GM18508 (cell line): ENCODE results near the gene TAF6.

Source experiments
- ATAC-seq: cut with Tn5 transposase; IDR thresholded peaks from one replicate; pipeline ENCODE4 v1.9.1; 2021; ENCODE audit warnings: moderate number of reproducible peaks; ENCODE audit not compliant: insufficient read depth, unreplicated experiment

Gene TAF6

DNA sequence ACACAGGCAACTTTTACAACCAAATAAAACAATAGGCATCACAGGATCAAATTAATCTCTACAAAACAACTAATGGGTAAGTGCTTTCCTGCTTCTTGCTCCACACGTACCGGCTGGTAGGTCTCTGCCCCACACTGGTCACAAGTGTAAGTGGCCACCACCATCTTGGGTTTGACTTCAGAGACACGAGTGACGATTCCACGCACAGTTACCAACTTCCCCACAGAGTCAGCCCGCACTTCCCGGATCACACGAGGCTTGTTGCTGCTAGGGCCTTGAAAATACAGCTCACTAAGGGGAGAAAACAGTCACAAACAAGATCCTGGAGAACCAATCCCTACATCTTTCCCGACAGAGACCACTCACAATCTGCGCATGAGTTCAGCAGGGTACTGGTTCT lies 20.2 kb downstream of the TAF6 start:
- ATAC-seq = no peak

GRCh38 chr7:100095704-100096103 lies 23.5 kb downstream of the TAF6 start:
- ATAC-seq = no peak

GRCh38 chr7:100095289-100095688 lies 23.9 kb downstream of the TAF6 start:
- ATAC-seq = no peak

DNA sequence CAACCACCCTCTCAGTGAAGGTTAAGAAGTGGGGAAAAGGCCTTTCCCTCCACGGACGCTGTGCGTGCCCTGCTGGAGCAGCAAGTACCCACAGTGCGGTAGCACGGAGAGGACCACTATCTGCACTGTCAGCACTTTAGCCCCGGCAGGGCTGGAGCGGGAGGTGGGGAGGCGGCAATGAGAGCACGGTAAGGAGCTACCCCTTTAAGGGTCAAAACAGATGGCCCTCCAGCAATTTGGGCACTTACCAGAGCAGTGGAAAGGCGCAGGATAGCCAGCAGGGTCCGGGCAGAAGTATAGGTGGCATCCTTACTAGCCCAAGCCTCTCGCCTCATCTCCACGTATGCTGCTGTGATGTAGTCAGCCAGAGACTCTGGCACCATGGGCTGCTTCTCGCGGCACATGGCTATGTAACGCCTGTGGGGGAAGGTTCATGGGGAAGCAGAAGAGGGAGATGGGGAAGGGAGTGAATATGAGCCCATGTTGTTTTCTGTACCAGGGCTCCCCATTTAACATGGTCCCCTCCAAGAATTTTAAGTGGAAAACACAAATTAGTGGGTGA lies 25.2 kb downstream of the TAF6 start:
- no peak for ATAC-seq

DNA sequence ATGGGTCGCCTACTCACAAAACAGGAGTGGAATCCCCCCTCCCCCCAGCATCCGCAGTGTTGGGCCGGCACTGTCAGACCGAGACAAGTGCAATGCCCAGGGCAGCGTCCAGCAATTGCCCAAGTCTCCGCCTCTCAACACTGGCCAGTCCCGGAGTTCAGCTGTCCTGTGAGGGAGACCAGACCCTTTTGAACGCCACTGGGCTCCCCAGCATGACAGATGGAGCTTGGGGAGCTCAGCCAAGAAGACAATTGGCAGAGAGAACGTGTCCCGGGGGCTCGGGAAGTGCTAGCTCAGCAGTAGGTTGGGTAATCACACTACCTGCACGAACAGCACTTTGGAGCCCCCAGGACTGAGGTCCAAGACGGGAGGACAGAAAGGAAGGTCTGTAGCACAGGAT lies 25.7 kb downstream of the TAF6 start:
- ATAC-seq = no peak

DNA sequence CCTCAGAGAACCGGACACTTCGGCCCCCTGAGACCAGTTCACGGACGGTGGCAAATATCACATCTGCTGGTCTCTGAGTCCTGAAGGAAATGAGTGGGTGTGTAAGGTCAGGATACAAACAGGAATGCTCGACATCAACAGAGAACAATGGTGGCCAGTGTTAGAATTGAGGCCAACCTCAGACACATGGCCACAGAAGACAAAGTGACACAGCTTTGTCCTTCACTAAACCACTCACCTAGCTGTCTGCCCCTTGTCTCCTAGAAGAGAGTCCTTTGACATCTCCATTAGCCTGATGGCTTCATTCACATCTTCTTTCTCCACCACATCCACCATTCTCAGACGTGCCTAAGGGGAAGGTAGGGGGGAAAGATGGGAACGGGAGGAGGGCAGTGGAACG lies 26.1 kb downstream of the TAF6 start:
- no peak for ATAC-seq

DNA sequence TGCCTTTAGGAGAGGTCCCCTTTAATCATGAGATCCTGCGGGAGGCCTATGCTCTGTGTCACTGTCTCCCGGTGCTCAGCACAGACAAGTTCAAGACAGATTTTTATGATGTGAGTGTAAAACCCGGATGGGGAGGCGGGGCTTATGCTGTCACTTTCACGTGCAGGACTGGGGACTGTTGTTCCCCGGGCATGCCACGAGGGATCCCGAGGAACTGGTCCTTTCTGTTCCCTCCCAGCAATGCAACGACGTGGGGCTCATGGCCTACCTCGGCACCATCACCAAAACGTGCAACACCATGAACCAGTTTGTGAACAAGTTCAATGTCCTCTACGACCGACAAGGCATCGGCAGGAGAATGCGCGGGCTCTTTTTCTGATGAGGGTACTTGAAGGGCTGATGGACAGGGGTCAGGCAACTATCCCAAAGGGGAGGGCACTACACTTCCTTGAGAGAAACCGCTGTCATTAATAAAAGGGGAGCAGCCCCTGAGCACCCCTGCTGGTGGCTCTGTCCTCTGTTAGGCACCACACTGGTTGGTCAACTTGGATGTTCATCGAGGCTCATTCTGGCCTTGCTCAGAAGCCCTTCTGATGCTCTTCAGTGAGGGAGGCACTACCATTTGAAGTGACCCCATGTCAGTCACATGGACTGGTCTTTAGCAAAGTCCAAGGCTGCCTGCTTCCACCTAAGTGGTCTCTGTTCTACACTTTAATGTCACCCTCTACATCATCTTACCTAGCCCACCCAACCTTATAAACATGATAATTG lies 27.6 kb downstream of the TAF6 start:
- no peak for ATAC-seq

DNA sequence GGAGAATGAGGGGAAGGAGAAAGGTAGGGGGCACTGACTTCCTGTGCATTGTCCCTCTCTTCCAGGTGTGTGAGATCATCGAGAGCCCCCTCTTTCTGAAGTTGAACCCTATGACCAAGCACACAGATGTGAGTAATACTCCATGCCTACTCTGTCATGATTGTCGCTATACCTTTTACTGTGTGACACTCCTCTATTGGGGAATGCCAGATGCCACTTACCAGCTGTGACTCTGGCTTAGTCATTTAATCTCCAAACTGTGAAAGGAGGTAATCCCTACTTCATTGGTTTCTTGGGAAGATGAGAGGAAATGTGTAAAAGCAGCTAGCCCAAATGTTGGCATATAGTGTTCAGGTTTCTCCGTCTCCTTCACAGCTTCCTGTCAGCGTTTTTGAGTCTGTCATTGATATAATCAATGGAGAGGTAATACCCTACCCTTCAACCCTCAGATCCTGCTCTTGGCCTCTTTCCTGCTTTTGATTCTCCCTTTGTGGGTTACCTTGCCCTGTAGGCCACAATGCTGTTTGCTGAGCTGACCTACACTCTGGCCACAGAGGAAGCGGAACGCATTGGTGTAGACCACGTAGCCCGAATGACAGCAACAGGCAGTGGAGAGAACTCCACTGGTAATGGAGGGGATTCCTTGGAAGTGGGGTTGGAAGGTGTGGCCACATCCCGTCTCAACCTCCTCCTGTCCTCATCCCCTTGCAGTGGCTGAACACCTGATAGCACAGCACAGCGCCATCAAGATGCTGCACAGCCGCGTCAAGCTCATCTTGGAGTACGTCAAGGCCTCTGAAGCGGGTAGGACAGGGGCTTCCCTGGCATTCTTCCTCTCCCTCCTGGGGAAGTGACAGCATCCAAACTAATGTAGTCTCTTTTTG lies 28.4 kb downstream of the TAF6 start:
- no peak for ATAC-seq

DNA sequence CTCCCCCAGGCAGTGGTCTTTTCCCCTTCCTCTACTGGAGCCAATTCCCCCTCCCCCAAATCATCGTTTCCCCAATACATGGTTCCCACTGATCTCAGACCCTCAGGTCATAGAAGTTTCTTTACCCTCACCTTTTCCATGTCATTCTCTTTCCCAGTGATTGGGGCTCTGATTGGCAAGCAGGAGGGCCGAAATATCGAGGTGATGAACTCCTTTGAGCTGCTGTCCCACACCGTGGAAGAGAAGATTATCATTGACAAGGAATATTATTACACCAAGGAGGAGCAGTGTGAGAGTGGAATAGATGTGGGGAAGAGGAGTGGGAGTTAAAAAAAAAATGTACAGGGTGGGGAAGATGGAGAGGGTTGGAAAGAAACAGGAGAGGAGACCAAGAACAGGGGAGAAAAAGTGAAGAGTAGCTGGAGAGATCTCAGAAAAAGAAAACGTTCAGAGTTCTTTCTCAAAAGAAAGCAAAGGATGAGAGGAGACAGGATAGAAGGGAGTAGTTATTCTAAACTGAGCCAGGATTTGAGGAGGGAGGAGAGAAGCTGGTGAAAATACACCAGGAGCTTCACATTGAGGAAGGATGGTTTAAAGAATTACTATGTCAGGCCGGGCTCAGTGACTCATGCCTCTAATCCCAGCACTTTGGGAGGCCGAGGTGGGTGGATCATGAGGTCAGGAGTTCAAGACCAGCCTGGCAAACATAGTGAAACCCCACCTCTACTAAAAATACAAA lies 29.5 kb downstream of the TAF6 start:
- no peak for ATAC-seq

- no peak for ATAC-seq
These were observed 30.3 kb downstream of the TAF6 start, which contains the start of gene COPS6 for GRCh38 chr7:100088621-100089457. Gene COPS6, plus strand, starts transcription at chr7:100088969. Its CDS starts 22 bp downstream, at chr7:100088991.

DNA sequence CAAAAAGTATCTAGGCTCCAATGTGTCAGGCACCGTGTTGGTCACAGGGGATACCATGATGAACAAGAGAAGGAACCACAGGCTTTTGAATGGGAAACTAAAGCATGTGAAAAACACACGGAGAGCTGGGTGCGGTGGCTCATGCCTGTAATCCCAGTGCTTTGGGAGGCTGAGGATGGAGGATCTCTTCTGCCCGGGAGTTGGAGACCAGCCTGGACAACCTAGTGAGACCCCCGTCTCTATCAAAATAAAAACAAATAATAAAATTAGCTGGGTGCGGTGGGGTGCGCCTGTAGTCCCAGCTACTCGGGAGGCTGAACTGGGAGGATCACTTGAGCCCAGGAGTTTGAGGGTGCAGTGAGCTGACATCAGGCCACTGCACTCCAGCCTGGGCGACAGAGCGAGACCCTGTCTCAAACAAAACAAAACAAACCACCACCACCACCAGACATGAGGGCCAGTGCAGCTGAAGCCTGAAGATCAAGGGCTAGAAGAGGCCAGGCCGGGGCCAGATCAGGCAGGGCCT lies 31.0 kb downstream of the TAF6 start:
- no peak for ATAC-seq

DNA sequence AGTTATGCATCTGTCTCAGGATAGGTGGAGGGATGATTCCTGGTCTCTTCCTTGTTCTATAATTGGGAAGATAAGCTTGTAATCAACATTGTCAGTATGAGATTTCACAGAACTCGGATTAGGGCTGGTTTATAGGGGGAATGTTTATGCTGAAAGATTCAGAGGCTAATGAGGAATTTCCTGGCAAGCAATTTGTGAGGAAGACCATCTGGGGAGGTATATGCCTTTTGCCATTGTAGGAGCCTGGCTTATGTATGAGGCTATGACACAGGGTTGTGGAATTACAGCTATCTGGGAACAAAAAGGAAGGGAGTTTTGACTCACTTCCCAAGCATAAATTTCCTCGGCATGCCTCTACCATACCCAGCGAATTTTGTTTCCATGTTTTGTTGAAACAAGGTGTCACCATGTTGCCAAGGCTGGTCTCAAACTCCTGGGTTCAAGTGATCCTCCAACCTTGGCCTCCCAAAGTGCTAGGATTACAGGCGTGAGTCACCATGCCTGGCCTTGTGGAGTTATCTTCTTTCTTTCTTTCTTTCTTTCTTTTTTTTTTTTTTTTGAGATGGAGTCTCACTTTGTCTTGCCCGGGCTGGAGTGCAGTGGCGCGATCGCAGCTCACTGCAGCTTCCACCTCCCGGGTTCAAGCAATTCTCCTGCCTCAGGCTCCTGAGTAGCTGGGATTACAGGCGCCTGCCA lies 32.0 kb downstream of the TAF6 start:
- ATAC-seq = no peak

DNA sequence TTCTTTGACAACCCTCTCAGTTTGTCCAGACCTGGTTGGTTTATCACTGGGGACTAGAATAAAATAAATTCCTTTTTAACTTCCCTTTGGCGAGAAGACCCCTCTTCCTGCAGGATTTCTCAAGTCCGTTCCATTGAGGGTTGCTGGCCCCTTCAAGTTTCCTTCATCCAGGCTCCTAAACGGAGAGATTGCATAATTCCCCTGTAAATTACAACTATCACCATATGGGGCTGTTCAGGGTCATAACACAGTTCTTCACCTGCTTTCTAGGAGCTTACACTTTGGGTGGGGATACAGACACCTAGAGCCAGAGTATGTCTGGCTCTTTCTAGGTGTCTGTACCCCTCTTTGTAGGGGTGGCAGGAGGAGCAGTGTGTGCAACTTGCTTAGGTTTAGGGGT lies 33.6 kb downstream of the TAF6 start:
- no peak for ATAC-seq

DNA sequence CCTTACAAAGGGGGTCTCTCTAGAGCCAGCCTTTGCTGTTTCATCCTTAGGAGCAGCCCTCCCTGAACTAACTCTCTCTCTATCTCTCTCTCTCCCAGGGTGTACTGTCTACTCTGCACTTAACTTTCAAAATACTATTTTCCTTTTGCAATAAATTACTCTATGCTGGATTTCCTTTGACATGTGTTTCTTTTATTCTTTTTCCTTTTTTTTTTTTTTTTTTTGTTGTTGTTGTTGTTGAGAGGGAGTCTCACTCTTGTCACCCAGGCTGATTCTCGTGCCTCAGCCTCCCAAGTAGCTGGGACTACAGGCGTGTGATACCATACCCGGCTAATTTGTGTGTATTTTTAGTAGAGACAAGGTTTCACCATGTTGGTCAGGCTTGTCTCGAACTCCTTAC lies 36.2 kb downstream of the TAF6 start:
- no peak for ATAC-seq

DNA sequence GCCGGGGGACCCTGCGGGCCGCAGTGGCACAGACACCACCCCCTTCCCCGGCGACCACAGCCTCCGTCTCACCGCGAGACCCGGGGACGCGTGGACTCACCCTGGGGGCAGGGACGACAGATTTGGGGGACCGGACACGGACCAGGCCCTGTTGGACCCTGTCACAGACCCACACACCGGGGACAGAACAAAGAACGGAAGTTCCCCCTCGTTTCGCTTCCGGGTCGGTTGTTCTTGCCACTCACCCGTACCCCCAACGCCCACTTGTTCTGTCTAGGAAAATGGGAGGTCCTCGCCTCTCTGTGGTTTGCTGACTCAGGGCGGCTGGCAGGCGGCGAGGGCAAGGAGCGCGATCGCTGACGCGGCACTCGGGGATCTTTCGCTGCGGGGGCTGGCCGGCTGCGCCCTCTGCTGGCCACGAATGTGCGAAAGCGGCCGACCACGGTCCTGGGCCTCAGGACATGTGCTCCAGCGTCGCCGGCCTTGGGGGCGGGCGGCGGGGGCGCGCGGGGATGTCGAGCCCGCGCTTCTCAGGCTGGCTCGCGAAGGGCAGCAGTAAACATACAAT lies 37.5 kb downstream of the TAF6 start, which contains the start of gene ZNF3:
ZNF3 (minus strand) TSS at position 189 of the 568 bp plus-strand sequence. CDS start 4,366 bp downstream, outside the sequence.
- ATAC-seq = peak; percentile 71

- no peak for ATAC-seq
These were observed 38.1 kb downstream of the TAF6 start for GRCh38 chr7:100080907-100081534.

GRCh38 chr7:100079024-100079560 lies 40.1 kb downstream of the TAF6 start:
- ATAC-seq = no peak

DNA sequence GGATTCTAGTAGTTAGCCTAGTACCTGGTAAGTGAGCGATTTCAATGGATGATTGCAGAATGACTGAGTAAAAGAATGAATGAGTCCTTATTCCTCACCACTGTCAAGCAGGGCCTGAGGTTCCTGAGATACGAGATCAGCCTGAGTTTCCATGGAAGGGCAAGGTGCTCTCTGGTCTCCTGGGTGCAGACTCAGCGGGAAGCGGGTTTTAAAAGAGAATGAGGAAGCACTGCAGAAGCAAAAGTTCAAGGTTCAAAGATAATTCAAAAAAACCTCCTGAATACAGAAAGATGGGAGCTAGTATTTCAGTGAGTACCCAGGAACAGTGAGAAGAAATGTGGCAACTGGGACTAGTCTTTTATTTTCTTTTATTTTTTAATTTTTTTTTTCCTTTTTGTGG lies 42.0 kb downstream of the TAF6 start:
- ATAC-seq = no peak
